NCI-H524 treated with DMSO at 0.1 percent for 48 hours (cell line): ENCODE results near the gene MAPKAP1.

ENCODE experiments used
- DNase-seq: peaks from one replicate; lab custom pipeline; 2025; lab: John Stamatoyannopoulos, UW

MAPKAP1 gene

DNA sequence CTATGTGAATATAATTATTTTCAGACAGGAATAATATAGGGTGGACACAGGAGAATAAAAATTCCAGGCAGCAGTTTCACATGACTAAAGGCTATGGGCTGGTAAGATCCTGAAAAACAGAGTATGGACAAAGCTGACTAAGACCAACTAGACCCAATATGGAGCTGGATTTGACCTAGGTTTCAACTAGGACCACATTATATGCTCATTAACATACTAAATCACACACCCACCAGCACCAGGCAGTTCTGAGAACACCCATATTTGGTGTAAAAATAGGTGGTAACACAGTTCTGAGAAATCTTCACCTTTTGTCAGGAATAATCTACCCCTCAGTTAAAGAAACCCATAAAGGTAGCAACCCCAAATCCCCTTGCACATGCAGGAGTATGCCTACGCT, 64.7 kb downstream of the MAPKAP1 start:
- DNase-seq = no peak

GRCh38 chr9:125639057-125639456, 68.0 kb downstream of the MAPKAP1 start:
- no peak for DNase-seq

GRCh38 chr9:125638239-125639045, 68.6 kb downstream of the MAPKAP1 start:
- no peak for DNase-seq

GRCh38 chr9:125637241-125637640, 69.8 kb downstream of the MAPKAP1 start:
- DNase-seq = no peak

- peak; percentile 51 for DNase-seq
Observed at GRCh38 chr9:125635888-125636287, 71.1 kb downstream of the MAPKAP1 start.

DNA sequence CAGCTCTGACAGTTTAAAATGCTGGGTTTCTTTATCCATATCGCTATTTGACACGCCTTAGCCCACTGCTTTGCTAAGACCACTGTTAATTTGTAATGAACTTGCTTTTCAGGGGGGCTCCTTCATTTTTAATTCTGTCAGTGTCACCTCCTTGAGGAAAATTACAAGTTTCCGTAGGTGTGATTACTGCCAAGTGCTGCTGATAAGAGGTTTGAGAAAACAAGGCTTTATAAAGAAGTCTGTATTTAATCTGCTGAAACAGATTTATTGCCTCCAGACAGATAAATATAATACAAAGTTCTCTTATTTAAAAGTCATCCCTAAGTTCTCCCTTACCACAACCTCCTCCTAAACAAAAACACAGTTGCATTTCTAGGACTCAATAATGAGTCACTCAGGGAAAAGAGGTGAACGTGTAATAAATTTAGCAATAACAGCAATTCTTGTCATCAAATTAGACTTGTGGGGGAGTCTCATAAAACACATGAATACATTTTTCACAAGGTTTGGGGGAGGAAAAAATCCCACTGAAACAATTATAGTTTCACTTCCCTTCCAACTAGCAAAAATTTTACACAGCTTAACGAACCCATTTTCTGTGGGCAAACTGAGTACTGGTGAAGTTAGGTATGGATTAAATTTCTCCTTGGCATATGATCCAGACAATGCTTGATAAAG, 72.8 kb downstream of the MAPKAP1 start:
- no peak for DNase-seq

GRCh38 chr9:125633116-125633745, 73.8 kb downstream of the MAPKAP1 start:
- DNase-seq = no peak

GRCh38 chr9:125632321-125633115, 74.5 kb downstream of the MAPKAP1 start:
- DNase-seq = no peak

GRCh38 chr9:125631391-125632085, 75.5 kb downstream of the MAPKAP1 start:
- no peak for DNase-seq

DNA sequence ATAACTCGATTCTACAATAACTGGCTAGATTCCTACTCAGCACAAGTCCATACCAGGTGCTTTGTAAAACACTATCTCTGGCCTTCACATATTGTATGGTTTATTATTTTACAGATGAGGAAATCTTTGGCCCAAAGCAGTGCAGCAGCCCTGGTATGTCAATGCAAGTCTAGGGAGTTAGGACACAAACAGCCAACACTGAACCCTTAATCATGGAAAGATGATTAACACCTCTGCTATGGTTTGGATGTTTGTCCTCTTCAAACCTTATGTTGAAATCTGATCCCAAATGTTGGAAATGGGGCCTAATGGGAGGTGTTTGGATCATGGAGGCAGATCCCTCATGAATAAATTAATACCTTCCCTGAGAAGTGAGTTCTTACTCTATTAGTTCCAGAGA, 76.6 kb downstream of the MAPKAP1 start:
- DNase-seq = no peak

DNA sequence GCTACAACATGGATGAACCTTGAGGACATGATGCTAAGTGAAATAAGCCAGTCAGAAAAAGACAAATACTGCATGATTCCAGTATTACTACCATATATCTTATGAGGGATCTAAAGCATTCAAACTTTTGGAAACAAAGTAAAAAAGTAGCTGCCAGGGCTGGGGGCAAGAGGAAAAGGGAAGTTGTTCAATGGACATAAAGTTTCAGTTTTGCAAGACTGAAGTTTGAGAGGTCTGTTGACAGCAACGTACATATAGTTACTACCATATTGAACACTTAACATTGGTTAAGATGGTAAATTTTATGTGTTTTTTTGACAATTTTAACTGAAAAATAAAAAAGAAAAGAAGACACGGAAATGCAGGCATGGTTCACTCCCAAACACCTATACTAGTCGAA, 77.6 kb downstream of the MAPKAP1 start:
- DNase-seq = no peak

DNA sequence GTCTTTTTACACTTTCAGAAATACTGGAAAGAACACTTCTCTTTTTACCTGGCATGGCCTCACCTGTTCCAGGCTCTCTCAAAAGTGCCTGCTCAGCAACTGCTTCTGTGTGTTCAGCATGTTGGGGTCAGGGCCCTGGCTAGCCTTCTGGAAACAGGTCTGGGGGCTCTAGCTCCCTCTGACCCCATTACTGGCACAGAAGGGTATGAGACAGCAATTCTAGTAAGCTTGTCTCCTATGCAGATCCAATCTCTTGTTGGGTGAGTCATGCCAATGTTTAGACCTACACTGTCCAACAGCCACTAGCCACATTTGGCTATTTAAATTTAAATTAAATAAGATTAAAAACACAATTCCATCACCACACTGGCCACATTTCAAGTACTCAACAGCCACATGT, 80.8 kb downstream of the MAPKAP1 start:
- no peak for DNase-seq

DNA sequence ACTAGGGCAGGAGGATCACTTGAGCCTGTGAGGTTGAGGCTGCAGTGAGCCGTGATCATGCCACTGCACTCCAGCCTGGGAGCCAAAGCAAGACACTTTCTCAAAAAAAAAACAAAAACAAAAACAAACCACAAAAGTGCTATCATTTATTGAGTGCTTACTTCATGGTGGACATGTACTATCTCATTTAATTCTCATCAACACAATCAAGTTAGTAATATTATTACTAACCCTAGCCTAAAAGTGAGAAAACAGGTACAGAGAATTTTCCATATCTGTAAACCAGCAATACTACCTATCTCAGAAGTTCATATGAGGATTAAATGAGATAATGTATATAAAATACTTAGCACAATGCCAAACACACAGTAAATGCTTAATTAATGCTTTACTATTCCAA, 85.8 kb downstream of the MAPKAP1 start:
- no peak for DNase-seq

DNA sequence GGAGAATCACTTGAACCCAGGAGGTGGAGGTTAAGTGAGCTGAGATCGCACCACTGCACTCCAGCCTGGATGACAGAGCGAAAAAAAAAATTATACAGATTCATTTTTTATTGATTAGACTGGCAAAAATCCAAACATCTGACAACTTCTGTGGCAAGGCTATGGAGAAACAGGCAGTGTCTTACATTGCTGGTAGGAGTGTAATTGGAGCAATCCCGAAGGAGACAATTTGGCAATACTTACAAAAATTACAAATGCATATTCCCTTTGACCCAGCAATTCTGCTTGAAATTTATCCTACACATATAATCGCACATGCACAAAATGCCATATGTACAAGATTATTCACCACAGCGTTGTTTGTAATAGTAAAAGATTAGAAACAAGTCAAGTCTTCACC, 86.8 kb downstream of the MAPKAP1 start:
- DNase-seq = no peak

DNA sequence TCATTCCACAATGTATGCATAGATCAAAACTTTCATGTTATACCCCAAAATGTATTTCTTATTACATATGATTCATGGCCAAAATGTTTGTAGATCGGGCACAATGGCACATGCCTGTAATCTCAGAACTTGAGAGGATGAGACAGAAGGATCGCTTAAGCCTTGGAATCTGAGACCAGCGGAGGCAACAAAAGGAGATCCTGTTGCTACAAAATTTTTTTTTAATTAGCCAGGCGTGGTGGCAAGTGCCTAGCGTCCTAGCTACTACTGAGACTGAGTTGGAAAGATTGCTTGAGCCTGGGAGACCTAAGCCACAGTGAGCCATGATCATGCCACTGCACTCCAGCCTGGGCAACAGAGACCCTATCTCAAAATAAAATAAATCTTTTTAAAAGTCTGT, 89.9 kb downstream of the MAPKAP1 start:
- DNase-seq = peak; percentile 79

DNA sequence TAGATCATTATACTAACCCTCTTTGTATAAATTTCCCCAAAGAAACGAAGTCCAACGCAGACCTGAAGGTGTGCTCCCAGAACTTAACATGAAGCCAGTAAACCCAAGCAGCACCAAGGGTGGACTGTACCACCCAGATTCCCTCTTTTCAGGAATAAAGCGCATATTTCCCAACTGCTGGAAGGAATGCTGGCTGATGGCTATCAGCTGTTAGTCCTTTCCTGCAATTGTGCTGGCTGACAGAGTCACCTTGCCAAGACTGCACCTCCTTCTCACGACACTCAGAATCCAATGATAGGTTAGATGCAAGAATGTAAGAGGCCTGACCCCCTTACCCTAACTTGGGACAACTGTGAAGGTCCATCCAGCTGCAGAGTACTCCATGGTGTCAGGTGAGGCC, 93.9 kb downstream of the MAPKAP1 start:
- no peak for DNase-seq

- no peak for DNase-seq
Observed at GRCh38 chr9:125612616-125613015, 94.4 kb downstream of the MAPKAP1 start.

- no peak for DNase-seq
Observed at GRCh38 chr9:125611121-125611765, 95.8 kb downstream of the MAPKAP1 start.

GRCh38 chr9:125609744-125610143, 97.3 kb downstream of the MAPKAP1 start:
- DNase-seq = no peak

DNA sequence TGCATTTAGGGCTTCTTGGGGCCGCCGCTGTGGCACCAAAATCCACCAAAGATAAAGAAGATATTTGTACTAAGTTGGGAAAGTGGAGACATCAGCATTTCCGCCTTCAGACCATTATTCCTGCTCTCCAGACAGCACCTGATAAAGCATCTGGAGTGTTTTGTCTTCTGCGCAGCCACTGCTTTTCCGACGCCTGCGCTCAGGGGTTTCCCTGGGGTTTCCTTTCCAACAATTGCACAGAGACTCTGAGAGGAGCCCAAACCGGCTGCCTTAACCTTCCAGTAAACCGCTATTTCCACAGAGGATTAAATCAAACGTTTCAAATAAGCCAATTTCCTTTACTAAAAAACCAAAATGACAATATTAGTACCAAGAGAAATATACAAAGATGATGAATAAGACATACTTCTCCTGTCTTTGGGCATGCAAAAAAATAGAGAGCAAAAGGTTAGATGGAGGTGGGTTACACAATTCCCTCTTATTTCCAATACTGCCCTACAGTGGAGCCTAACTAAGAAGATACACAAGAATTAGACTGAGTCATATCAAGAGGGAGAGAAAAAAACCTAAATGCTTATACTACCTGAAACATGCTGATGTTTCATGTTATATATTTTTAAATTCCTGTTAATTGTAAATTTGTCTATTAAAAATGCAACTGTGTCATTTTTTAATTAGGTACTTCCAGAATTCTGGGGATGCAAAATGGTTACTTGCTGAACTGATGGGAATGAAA, 98.4 kb downstream of the MAPKAP1 start:
- no peak for DNase-seq

DNA sequence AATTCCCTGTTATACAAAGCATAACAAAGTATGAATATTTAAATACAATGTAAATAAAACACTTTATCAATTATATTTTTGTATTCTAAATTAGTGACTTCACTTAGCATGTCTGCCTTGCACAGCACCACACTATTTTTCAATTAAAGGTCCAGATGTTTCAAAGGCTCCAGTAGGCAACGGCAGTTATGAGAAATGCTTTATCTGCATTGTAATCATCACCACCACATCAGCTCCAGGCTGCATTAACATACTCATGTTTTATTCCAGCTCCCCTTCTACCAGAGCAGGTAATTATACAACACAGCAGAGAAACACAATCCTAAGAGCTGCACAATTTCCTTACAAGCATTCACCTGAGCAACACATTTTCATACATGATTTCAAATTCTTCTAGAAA, 102.8 kb downstream of the MAPKAP1 start:
- no peak for DNase-seq
